HL-60 (cell line): ENCODE results near the gene AGAP1.

Experiments
- DNase-seq, 2 experiments: peaks; one replicate each; pipeline ENCODE4 v3.0.0-alpha.2; 2010 to 2020; ENCODE audit warnings: low read depth in 1 of 2, low spot score in 1 of 2
- H3K27ac ChIP-seq: fragments of 250-450 bp; sonication (Bioruptor Pico); replicated peaks from 2 replicates; pipeline ENCODE4 v1.5.1; 2020; ENCODE audit warnings: mild to moderate bottlenecking, moderate library complexity
- H3K27me3 ChIP-seq: fragments of 250-450 bp; sonication (Bioruptor Pico); 2 replicates; pipeline ENCODE4 v1.5.1; 2021; ENCODE audit warnings: mild to moderate bottlenecking, moderate library complexity; ENCODE audit not compliant: insufficient read depth, poor library complexity, severe bottlenecking
- H3K4me3 ChIP-seq: replicated peaks from 2 replicates; pipeline ENCODE4 v1.5.1; 2011; ENCODE audit warnings: mild to moderate bottlenecking, control low read depth, low read length; ENCODE audit not compliant: insufficient read depth
- GABPA ChIP-seq: IDR thresholded peaks from 2 replicates; pipeline ENCODE4 v1.6.1; 2012; ENCODE audit warnings: low read depth
- POLR2AphosphoS5 ChIP-seq: IDR thresholded peaks from 2 replicates; pipeline ENCODE4 v1.6.1; 2012; ENCODE audit warnings: low read depth
- SPI1 ChIP-seq: IDR thresholded peaks from 2 replicates; pipeline ENCODE4 v1.6.1; 2012; ENCODE audit warnings: low read depth, mild to moderate bottlenecking, borderline replicate concordance
- TF ChIP-seq, protein P1 (sequence below): IDR thresholded peaks from one replicate; pipeline ENCODE4 v1.5.1; 2011; ENCODE audit warnings: low read length, control low read depth, inconsistent platforms; ENCODE audit not compliant: insufficient read depth
- TF ChIP-seq, protein P2 (sequence below): IDR thresholded peaks from 2 replicates; pipeline ENCODE4 v1.6.1; 2012; ENCODE audit warnings: low read depth; ENCODE audit not compliant: insufficient replicate concordance

The AGAP1 gene

DNA sequence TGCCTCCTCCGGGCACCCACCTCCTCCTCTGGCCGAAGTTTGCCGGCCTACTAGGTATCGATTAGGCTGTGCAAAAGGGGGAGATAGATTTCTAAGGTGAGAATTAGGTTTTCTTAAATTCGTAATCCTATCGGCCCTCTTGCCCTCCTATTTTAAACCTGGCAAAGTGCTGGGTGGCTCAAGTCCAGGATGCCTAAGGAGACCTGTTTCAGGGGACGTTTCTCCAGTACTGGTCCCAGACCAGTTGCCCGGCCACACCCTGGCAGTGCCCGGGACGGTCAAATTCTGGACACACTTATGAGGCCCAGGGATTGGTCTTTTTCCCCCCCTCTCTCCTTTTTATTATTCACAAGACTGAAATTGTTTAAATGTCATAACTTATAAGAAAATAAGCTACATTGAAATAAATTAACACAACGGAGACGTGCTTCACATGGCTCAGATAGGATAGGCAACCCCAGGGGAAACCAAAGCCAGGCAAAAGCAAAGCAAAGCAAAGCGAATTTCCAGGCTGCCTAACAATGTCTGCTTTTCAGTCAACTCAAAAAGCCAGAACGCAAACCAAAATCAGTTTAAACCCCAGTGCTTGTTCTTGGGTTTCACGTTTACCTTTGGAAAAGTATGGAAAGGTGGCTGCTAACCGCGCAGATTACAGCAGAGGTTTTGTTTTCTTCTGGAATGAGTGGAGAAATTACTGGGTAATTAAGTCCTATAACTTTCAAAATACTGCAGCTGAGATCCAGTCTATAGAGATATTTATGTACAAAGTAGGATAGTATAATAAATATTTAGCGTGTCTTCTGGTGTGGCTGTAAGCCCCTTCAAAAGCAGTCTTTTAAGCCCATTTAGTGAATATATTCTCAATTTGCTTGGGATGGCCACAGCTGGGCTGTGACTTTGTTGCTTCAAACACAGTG is 671.3 kb downstream of the AGAP1 start:
- Histone ChIP-seq H3K27me3 (peaks cover 51% of the 10 kb centered on the region), H3K4me3 (no peak overlapping the region), H3K27ac (no peak overlapping the region)
- no peak for DNase-seq
- TF ChIP-seq POLR2AphosphoS5 (no peak), GABPA (no peak), SPI1 (no peak)
- TF ChIP-seq, protein P1, sequence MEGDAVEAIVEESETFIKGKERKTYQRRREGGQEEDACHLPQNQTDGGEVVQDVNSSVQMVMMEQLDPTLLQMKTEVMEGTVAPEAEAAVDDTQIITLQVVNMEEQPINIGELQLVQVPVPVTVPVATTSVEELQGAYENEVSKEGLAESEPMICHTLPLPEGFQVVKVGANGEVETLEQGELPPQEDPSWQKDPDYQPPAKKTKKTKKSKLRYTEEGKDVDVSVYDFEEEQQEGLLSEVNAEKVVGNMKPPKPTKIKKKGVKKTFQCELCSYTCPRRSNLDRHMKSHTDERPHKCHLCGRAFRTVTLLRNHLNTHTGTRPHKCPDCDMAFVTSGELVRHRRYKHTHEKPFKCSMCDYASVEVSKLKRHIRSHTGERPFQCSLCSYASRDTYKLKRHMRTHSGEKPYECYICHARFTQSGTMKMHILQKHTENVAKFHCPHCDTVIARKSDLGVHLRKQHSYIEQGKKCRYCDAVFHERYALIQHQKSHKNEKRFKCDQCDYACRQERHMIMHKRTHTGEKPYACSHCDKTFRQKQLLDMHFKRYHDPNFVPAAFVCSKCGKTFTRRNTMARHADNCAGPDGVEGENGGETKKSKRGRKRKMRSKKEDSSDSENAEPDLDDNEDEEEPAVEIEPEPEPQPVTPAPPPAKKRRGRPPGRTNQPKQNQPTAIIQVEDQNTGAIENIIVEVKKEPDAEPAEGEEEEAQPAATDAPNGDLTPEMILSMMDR = no peak
- TF ChIP-seq, protein P2, sequence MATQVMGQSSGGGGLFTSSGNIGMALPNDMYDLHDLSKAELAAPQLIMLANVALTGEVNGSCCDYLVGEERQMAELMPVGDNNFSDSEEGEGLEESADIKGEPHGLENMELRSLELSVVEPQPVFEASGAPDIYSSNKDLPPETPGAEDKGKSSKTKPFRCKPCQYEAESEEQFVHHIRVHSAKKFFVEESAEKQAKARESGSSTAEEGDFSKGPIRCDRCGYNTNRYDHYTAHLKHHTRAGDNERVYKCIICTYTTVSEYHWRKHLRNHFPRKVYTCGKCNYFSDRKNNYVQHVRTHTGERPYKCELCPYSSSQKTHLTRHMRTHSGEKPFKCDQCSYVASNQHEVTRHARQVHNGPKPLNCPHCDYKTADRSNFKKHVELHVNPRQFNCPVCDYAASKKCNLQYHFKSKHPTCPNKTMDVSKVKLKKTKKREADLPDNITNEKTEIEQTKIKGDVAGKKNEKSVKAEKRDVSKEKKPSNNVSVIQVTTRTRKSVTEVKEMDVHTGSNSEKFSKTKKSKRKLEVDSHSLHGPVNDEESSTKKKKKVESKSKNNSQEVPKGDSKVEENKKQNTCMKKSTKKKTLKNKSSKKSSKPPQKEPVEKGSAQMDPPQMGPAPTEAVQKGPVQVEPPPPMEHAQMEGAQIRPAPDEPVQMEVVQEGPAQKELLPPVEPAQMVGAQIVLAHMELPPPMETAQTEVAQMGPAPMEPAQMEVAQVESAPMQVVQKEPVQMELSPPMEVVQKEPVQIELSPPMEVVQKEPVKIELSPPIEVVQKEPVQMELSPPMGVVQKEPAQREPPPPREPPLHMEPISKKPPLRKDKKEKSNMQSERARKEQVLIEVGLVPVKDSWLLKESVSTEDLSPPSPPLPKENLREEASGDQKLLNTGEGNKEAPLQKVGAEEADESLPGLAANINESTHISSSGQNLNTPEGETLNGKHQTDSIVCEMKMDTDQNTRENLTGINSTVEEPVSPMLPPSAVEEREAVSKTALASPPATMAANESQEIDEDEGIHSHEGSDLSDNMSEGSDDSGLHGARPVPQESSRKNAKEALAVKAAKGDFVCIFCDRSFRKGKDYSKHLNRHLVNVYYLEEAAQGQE = no peak

DNA sequence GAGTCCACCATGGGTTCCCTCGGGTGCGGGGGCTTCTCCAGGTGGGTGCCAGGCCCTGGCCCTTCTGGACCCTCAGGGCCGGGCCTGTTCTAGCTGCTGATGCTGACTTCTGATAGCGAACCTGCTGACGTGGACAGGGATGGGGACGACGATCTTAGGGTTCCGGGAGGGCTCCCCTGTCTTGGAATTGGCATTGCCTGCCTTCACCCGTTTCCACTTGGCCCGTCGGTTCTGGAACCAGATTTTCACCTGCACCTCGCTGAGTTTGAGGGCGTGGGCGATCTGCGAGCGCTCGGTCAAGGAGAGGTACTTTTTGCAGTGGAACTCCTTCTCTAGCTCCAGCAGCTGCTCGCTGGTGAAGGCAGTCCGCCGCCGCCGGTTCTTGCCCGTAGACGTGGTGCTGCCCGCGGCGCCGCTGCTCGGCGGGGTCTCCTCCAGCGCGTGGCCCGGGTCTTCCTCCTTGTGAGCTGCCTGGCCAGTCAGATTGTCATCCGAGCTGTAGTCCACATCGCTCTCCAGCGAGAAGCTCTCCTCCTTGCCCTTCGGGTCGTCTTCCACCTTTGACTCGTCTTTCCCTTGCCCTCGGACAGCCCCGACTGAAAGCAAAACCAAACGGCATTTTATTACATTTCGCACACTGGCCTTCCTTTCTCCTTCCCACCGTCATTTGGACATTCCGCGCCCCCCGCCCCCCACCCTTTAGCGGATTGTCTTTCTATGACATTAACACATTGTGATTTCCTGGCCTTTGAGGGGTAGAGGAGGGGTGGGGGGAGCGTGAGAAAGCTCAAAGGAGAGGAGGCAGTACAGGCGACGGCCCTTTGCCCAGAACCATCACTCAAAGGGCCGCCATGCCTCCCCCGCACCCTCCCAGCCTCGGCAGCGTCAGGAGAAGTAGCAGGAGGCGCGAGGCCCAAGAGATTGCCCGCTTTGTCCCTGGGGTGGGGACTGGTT is 672.3 kb downstream of the AGAP1 start:
- no peak for TF ChIP-seq POLR2AphosphoS5
- no peak for TF ChIP-seq SPI1
- TF ChIP-seq, protein P2 = no peak
- no peak for TF ChIP-seq GABPA
- TF ChIP-seq, protein P1 = no peak
- Histone ChIP-seq H3K4me3 (no peak overlapping the region), H3K27ac (no peak overlapping the region), H3K27me3 (peaks cover 58% of the 10 kb centered on the region)
- no peak for DNase-seq

- no peak for DNase-seq
- no peak for TF ChIP-seq POLR2AphosphoS5
- TF ChIP-seq GABPA = no peak
- TF ChIP-seq, protein P1 = no peak
- TF ChIP-seq, protein P2 = no peak
- no peak for TF ChIP-seq SPI1
- Histone ChIP-seq H3K27ac (no peak overlapping the region), H3K27me3 (peaks cover 64% of the 10 kb centered on the region), H3K4me3 (no peak overlapping the region)
These were observed 673.0 kb downstream of the AGAP1 start for GRCh38 chr2:236166796-236167296.
